ENCODE data around the gene FGF14.

- TF ChIP-seq CTCF (IDR thresholded peaks at IDR 0.05) = no peak
- no peak for TF ChIP-seq POLR2A (IDR thresholded peaks at IDR 0.05)
Observed at GRCh38 chr13:102198418-102199311, 203.2 kb downstream of the FGF14 start.

All from lower leg skin (tissue), 3 donors.